ENCODE measurements around the gene B4GALT5. TPM values are rescaled to one million over a fixed set of nuclear protein-coding genes. Genes with fewer than 3 reads are reported as not detected.
A peak's percentile ranks its signal among the peaks of the same experiment; 100 is the strongest.

The B4GALT5 gene
- total RNA-seq, 6 donors from 2014 or later: 16.2 to 49.0 (median 36.7) TPM

- Histone ChIP-seq H3K9me3 (no peaks in the 10 kb centered on the region), H3K27ac (peak overlapping the region in 3 of 4 donors; percentile 16 to 35 (median 24)), H3K4me1 (peaks cover 21 to 33% (median 27%) of the 10 kb centered on the region in 4 donors), H3K36me3 (no peaks in the 10 kb centered on the region), H3K27me3 (no peaks in the 10 kb centered on the region), H3K4me3 (no peak overlapping the region)
- no peak for TF ChIP-seq CTCF (IDR thresholded peaks at IDR 0.05)
- no peak for TF ChIP-seq POLR2A (IDR thresholded peaks at IDR 0.05)
- no peak for TF ChIP-seq EP300 (IDR thresholded peaks at IDR 0.05)
- no peak for TF ChIP-seq POLR2AphosphoS5 (IDR thresholded peaks at IDR 0.05)
- DNase-seq: no peak
- WGBS, 2 donors: 65 to 71% methylated on average over 8 of the region's 8 CpGs
- no peak for ATAC-seq (ENCODE audit: low FRiP score in 2 of 2)
These were observed 123.3 kb downstream of the B4GALT5 start for GRCh38 chr20:49590163-49591017.

GRCh38 chr20:49589747-49590146 is 123.9 kb downstream of the B4GALT5 start:
- no peak for DNase-seq
- Histone ChIP-seq H3K27me3 (no peaks in the 10 kb centered on the region), H3K4me1 (peaks cover 18 to 33% (median 26%) of the 10 kb centered on the region in 4 donors), H3K9me3 (no peaks in the 10 kb centered on the region), H3K36me3 (no peaks in the 10 kb centered on the region), H3K4me3 (no peak overlapping the region), H3K27ac (peak overlapping the region in 1 of 4 donors; percentile 35)
- no peak for ATAC-seq (ENCODE audit: low FRiP score in 2 of 2)
- TF ChIP-seq POLR2AphosphoS5 (IDR thresholded peaks at IDR 0.05) (no peak), POLR2A (IDR thresholded peaks at IDR 0.05) (no peak), CTCF (IDR thresholded peaks at IDR 0.05) (no peak), EP300 (IDR thresholded peaks at IDR 0.05) (no peak)
- 94 to 96% methylated on average over 6 of the region's 6 CpGs for WGBS, 2 donors

- DNase-seq (no peak), ATAC-seq (ENCODE audit: low FRiP score in 2 of 2) (no peak)
- H3K27me3 ChIP-seq: no peaks in the 10 kb centered on the region
- no peak for TF ChIP-seq POLR2AphosphoS5 (IDR thresholded peaks at IDR 0.05)
- TF ChIP-seq POLR2A (IDR thresholded peaks at IDR 0.05): no peak
- H3K27ac ChIP-seq: no peak overlapping the region
- H3K36me3 ChIP-seq: no peaks in the 10 kb centered on the region
- WGBS, 2 donors: 53 to 56% methylated on average over 10 of the region's 10 CpGs
- H3K4me1 ChIP-seq: peaks cover 14 to 33% (median 21%) of the 10 kb centered on the region in 4 donors
- no peak overlapping the region for H3K4me3 ChIP-seq
- peaks cover 0 to 6% (median 2%) of the 10 kb centered on the region in 4 donors for H3K9me3 ChIP-seq
These were observed 126.5 kb downstream of the B4GALT5 start for GRCh38 chr20:49587111-49587570.

- no peak for DNase-seq
- H3K4me1 ChIP-seq: peaks cover 8 to 26% (median 21%) of the 10 kb centered on the region in 4 donors
- TF ChIP-seq EP300 (IDR thresholded peaks at IDR 0.05) (no peak), CTCF (IDR thresholded peaks at IDR 0.05) (no peak), POLR2AphosphoS5 (IDR thresholded peaks at IDR 0.05) (no peak), POLR2A (IDR thresholded peaks at IDR 0.05) (no peak)
- peaks cover 0 to 6% (median 2%) of the 10 kb centered on the region in 4 donors for H3K9me3 ChIP-seq
- WGBS, 2 donors: 87 to 90% methylated on average over 9 of the region's 9 CpGs
- no peaks in the 10 kb centered on the region for H3K36me3 ChIP-seq
- no peak for ATAC-seq (ENCODE audit: low FRiP score in 2 of 2)
- H3K27me3 ChIP-seq: no peaks in the 10 kb centered on the region
- H3K4me3 ChIP-seq: no peak overlapping the region
- H3K27ac ChIP-seq: no peak overlapping the region
These were observed 128.0 kb downstream of the B4GALT5 start for GRCh38 chr20:49585585-49586245.
